Stimulated activated CD4-positive, alpha-beta T cell treated with anti-CD3 and anti-CD28 coated beads, Interleukin-4, amount 100 ng/mL, for 24 hours (primary cell): ENCODE data around the gene SLC25A39.
"Not testable (repeated sequence)": the region's sequence is repeated elsewhere in the genome, so short reads cannot be mapped to it uniquely, and the experiment has no call there.

Experiments
- DNase-seq: peaks from one replicate; pipeline ENCODE4 v3.0.0-alpha.2; 2020

Gene SLC25A39, protein sequence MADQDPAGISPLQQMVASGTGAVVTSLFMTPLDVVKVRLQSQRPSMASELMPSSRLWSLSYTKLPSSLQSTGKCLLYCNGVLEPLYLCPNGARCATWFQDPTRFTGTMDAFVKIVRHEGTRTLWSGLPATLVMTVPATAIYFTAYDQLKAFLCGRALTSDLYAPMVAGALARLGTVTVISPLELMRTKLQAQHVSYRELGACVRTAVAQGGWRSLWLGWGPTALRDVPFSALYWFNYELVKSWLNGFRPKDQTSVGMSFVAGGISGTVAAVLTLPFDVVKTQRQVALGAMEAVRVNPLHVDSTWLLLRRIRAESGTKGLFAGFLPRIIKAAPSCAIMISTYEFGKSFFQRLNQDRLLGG

DNA sequence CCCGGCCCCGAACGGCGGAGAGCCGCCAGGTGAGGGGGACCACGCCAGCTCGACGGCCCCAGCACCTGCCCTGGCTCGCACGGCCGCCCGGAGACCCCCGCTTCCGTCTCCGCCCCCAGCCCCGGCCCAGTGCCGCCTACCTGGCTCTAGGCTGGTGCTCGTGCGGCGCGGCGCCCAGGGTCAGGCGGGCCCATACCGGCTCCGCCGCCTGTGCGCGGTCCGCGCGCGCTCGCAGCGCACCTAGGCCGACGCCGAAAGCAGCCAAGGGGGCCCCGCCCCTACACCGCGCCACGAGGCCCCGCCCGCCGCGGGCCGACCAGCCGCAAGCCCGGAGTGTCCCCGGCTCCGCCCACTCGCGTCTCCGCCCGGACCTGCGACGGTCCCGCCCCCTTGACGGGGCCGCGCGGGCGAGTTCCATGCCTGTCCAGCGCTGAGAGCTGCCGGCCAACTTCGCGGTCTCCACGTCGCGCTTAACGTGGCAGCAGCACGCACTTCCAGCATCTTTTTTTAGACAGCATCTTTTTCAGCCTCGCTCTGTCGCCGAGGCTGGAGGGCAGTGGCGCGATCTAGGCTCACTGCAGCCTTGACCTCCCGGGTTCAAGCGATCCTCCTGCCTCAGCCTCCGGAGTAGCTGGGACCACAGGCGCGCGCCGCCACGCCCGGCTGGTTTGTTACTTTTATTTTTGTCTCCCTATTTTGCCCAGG, at the start of gene SLC25A39:
SLC25A39 (minus strand) TSS at position 253 of the 705 bp plus-strand sequence. CDS start 1,261 bp downstream, outside the sequence.
- peak; percentile 94 for DNase-seq

DNA sequence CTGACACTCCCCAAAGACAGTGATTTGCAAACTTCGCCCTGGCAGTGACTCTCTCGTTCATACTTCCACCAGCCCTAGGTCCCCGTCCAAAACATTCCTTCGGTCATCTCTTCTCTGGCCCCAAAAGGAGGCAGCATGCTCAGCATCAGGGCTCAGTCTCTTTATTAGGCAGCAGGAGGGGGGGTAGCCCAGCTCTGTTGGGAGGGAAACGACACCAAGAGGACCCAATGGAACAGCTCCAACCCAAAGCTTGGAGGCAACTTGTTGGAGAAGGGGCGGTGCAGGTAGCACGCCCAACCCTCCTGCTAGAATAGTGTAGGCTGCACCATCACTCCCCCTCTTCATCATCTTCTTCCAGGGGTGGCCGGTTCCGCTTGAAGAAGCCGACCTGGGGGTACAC, 47.4 kb upstream of the SLC25A39 start:
- no peak for DNase-seq

DNA sequence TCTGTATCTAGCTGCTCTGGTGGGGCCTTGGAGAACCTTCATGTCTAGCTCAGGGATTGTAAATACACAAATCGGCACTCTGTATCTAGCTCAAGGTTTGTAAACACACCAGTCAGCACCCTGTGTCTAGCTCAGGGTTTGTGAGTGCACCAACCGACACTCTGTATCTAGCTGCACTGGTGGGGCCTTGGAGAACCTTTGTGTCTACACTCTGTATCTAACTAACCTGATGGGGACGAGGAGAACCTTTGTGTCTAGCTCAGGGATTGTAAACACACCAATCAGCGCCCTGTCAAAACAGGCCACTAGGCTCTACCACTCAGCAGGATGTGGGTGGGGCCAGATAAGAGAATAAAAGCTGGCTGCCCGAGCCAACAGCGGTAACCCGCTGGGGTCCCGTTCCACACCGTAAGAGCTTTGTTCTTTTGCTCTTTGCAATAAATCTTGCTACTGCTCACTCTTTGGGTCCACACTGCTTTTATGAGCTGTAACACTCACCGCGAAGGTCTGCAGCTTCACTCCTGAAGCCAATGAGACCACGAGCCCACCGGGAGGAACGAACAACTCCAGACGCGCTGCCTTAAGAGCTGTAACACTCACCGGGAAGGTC, 44.9 kb upstream of the SLC25A39 start:
- not testable (repeated sequence) for DNase-seq

DNA sequence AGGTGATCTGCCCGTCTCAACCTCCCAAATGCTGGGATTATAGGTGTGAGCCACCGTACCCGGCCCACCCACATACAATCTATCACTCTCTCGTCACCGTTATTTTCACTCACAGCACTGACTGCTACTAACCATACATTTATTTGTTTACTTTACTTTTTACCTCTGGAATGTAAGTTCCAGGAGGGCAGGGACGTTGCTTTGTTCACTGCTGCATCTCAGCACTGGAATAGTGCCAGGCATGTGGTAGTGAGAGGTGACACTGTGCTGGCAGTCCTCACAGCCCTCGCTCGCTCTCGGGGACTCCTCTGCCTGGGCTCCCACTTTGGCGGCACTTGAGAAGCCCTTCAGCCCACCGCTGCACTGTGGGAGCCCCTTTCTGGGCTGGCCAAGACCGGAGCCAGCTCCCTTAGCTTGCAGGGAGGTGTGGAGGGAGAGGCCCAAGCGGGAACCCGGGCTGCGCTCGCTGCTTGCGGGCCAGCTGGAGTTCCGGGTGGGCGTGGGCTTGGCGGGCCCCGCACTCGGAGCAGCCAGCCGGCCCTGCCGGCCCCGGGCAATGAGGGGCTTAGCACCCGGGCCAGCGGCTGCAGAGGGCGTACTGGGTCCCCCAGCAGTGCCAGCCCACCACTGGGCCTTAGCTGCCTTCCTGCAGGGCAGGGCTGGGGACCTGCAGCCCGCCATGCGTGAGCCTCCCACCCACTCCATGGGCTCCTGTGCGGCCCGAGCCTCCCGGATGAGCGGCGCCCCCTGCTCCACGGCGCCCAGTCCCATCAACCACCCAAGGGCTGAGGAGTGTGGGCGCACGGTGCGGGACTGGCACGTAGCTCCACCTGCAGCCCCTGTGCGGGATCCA, 44.0 kb upstream of the SLC25A39 start:
- not testable (repeated sequence) for DNase-seq

DNA sequence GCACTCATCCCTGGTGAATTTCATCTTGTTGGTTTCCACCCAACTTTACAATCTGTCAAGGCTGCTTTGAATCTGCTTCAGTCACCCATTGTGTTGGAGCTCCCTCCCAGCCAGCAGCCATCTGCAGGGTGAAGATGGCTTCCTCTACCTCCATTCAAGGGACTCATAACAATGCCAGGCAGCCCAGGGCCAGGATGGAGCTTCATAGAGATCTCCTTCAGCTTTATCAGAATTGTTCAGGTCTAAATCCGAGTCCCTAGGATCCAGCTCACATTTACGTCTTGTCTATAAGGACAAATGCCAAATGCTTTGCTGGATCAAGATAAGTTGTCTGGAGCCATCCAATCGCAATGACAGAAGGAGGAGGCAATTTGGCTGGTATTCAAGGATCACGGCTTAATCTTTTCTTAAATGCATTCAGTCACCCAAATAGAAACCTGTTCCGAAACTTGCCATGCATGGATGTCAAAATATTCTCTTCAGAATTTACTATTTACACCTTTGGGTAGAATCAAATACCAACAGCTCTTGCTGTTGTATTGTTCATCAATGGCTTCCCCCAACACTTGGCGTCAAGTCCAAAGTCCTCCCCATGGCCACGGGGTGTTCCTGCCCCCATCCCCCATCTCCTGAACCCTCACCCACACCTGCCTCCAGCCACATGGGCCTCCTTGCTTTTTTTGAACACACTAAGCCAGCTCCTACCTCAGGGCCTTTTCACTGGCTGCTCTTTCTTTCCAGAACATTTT, 42.8 kb upstream of the SLC25A39 start:
- no peak for DNase-seq

DNA sequence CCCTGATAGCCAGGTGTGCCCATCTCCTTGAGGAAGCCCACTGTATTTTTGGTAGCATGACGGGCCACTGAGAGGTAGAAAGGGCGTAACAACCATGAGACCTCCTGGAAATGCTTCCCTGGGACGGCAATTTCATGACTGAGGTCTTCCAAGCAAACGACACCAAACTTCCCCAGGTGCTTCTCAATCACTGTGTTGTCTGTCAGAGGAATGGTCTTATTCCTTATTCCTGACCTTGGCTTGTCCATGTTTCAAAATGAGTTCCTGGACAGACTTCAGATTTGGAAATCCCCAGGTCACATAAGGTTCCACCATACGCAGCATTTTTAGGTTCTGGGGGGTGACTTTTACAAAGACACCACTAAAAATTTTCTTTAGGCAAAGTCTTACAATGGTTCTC, 40.4 kb upstream of the SLC25A39 start:
- not testable (repeated sequence) for DNase-seq

DNA sequence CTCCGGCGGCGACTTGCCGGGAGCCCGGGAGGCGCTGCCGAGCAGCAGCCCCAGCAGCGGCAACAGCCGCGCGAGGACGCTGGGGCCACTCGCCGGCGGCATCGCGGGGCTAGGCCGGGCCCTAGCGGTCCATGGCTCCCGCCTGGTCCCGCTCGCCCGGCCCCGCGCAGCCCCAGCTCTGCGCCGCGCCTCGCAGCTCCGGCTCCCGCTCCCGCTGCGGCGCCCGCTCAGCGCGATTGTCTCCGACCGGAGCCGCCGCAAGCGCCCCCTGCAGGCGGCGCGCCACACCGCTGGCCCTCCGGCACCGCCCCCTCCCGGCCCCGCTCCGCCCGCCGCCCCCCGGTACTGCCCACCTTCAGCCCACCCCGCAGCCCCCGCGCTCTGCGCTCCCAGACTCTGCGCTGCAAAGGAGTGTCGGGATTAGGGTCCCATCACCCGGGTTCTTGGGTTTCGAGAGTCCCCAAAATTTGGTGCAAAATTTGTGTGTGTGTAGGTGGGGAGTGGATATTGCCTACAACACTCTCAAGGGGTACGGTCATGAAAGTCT, 39.1 kb upstream of the SLC25A39 start, which contains the start of gene FAM171A2:
FAM171A2 (minus strand) TSS at position 241 of the 547 bp plus-strand sequence; CDS start at position 102, 139 bp downstream.
- peak; percentile 65 for DNase-seq

DNA sequence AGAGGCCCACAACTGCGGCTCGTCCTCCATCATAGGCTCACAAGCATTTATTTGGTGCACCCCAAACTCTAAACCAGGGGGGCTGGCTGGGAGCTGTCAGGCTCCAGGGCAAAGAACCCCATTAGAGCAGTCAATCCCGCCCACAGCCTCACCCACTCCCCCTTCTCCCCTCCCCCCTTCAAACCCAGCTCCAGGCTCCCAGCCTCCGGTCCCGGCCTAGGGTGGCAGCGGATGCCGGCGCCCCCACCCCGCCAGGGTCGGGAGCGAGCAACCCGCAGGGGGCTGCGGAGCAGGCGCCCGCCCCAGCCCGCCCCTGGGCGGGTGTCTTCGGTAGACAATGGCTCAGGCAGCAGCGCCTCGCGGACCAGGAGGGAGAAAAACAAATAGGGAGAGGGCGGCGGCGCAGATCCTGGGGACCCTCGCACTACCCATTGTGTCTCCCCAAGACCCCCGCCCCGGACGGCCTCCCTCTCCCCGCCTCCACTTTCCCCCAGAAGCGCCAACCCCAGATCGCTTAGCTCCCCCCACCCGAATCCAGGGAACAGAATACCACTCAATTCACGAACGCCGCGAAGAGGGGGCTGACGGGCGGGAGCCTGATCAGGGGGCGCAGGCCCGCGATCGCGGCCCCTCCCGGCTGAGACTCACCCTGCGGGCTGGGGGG, 38.5 kb upstream of the SLC25A39 start:
- DNase-seq = no peak

DNA sequence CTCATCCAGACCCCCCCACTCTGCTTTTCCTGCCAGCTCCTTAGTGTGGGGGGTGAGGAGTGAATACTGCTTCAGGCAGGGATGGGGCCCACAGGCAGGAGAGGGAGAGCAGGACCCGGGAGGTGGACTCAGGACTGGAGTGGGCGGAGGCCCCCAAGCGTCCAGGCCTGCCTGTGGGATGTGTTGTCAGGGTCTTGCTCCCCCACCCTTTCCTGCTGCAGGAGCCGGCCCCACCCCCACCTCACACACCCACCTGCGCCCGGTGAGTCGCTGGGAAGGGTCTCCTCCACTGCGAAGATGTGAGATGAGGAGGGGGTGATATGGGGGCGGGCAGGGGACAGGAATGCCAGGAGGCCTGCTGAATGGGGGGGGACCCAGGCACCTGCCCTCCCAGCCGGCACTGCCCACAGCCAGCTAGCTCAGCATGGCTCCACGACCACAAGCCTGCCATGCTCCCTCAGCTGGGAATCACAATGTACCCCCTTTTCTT, 37.9 kb upstream of the SLC25A39 start:
- DNase-seq = no peak

DNA sequence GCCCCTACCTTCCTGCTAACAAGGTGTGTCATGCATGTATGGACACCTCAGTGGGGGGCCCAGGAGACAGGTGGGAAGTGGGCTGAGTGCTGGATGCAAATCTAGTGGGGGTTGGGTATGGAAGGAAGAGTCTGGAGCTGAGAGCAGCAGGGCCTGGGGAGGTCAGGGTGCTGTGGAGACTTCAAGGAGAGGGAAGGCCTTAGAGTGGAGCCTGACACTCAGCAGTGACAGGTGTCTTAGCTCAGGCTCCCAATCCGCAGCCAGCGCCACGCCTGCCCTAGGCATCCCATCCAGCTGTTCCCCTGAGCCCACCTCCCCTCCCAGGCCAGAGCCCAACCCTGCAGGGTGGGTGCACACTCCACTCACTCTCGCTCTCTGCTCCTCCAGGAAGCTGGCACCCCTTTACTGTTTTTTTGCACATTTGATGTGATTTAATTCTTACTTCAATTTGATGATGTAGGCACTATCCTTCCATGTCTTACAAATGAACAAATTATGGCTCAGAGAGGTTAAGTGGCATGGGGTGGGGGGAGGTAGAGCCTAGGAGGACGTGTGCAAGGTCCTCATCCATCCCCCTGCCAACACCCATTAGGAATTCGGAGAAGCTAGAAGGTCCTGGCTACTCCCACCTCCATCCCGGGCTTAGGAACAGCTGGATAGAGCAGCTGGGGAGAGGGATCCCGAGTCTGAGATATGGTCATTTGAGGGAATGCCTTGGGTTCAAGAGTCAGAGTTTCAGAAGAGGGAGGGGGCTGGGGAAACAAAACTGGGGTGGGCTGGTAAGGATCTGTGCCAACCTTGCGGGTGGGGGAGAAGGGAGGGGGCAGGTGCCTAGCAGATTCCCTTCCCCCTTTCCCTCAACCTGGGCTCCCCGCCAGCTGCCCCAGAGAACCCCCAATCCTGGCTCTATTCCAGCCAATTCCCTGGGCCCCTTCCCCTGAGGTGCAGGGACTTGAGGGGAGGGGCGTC, 37.0 kb upstream of the SLC25A39 start:
- no peak for DNase-seq

DNA sequence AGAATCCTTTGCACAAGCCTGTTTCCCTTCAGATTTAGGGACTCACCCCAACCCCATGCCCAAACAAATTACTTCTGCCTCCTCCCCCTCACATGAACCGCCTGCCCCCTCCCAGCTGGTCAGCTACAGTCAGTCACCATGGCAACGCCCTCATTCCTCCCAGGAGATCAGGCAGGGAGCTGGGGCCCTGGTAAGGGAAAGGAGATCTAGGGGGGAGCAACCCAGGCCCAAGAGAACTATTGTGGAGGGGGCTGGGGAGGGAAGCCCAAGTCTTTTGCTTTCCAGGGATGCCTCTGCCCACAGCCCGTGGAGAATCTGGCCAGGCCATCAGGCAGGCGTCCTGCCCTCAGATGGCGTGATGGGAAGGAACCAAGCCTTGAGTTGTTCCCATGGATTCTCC, 36.2 kb upstream of the SLC25A39 start:
- no peak for DNase-seq

DNA sequence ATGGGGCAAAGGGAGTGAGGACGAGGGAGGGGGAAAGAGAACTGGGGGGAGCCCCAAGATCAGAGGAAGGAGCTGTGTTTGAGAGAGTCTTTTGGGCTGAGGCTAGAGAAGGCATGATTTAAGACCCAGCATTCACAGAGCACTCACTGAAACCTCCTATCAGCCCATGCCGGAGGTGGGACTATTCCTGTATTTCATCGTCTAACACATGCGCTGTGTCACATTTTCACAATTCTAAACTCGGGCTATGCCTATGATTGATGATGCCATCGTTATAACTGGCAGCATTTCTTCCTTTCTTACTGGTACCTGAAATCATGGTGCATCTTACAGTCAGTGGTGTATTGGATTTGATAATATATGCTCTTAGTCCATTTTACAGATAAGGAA, 35.5 kb upstream of the SLC25A39 start:
- DNase-seq = no peak

DNA sequence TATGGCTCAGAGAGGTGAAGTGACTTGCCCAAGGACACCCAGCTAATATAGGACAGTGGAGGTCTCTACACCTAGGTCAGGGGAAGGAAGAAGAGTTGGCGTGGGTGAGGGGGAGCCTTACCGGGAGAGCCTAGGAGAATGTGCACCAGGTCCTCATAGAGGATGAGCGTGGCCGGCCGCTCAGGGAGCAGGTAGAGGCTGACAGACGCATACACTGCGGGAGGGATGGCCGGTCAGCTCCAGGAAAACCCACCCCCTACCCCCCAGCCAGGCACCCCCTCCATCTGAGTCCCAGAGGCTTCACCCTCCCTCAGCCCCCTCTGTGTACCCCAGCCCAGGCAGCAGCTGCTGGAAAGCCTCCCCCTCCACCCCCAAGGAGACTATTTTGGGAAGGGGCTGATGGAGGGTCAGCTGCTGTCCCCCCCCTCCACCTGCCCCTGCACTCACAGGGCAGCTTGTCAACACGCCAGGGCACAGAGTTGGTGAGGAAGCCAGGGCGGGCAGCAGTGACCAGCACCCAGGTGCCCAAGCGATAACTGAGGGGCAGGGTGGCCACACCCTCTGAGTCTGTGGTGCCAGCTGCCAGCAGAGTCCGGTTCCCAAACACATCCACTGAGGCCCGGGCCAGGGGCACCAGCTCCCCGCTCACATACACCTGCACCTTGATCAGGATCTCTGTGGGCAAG, 35.0 kb upstream of the SLC25A39 start:
- no peak for DNase-seq

DNA sequence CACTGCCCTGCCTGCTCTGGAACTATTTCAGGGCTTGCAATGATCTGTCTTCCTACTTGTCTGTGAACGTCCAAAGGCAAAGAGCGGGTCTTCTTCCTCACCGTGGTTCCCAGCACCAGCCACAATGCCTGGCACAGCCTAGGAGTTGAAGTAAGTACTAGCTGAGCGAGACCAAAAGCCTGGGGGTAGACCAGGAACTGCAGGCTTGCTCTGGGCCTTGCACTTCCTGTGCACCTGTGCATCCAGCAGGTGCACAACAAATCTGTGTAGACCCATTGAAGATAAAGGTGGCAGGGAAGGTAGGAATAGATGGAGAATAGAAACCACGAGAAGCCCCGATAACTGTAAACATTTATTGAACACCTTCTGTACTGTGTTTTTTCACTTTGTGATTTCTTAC, 34.4 kb upstream of the SLC25A39 start:
- no peak for DNase-seq

DNA sequence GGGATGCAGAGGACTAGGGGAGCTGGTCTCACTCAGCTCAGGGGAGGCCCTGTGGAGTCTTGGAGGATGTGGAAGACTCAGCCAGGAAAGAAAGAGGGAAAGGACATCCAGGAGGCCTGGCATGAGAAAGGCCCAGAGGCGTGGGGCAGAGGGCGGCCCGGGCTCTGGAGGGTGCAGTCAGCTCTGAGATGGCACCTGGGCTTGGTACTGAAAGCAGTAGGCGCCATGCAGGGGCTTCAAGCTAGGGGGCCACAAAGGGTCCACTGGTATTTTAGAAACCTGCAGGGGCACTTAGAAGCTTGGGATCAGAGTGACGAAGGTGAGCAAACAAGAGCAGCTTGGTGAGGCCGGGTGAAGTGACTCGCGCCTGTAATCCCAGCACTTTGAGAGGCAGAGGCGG, 33.4 kb upstream of the SLC25A39 start:
- no peak for DNase-seq

DNA sequence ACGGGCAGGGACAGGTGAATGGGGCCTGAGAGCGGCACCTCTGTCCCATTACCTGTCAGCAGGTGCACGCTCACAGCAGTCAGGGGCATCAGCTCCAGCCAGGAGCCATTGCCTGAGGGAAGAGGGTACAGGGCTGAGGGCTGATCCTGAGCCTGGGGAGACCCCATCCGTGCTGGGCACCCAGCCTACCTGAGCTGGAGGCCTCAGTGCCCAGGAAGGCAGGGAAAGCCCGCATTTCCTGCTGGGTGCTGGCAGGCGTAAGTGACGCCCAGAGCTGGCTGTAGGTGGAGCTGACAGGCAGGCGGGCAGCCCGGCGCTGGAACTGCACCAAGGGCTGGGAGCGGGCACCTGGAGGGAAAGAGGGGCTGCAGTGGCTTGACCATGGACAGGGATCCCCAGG, 31.6 kb upstream of the SLC25A39 start:
- DNase-seq = no peak

DNA sequence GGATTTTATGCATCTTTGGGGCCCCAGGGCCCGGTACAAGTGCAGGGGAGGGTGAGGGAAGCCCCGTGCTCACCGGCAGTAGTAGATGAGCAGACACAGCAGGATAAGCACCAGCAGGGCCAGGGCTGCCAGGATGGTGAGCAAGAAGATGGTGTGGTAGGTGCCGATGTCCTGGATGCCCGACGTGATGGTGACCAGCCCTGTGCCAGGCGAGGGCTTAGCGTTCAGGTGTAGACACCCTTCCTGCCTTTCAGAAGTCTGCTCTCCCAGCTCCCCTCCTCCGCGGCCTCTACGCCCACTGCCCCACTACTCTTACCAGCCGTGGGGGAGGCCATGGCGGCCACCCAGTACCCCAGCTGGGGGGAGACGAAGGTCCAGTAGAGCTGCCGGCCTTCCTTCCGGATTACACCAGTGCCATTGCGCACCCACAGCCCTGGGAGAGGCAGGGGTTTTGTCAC, 31.0 kb upstream of the SLC25A39 start:
- no peak for DNase-seq

DNA sequence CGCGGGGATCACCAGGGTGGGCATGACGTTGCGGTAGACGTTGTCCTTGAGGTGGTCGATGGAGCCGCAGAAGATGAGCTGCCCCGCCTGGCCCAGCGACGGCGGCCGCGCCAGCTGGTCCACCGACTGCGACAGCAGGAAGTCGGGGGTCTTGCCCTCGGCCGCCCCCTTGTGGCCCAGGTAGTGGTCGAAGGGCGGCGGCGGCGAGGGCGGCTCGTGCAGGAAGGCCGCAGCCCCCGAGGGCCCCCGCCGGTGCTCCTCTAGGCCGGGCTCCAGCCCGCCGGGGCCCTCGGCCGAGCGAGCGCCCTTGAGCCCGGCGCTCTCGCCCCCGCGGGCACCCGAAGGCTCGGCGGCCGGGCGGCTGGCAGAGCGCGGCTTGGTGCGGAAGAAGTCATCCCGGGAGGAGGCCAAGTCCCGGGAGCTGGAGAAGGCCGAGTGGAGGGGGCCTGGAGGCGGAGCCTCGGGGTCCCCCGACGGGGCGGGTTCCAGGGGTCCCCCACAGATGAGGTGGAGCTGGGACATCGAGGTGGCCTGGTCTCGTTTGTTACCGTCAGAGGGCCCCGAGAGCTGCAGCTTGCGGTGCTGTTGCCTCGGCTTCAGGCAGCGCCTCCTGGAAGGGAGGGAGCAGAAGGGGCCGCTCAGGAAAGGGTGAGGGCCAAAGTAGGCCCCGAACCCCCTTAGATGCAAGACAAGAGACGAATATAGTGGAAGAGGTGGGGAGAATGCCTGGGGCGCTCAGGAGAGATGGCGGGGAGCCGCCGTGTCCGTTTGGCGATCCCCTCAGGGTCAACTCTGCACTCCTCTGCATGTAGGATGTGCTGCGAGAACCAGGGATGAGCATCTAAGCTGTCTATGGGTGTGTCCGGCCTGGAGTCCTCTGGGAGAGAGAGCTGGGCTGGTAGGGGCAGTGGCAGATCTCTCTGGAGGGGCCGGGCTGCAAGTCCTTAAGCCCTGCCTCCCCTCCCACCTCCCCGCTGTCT, 30.2 kb upstream of the SLC25A39 start:
- DNase-seq = peak; percentile 58
